DND-41 (cell line): ENCODE measurements around the gene LCOR.

Source experiments
- ATAC-seq: fragments of 200-7000 bp; cut with Tn5 transposase; 3 replicates; pipeline ENCODE4 v1.9.1; 2021; ENCODE audit warnings: low read depth; ENCODE audit not compliant: insufficient read depth
- DNase-seq: peaks from one replicate; pipeline ENCODE4 v3.0.0-alpha.2; 2020
- H2AFZ ChIP-seq: 2 replicates; pipeline ENCODE4 v1.6.0; 2012; ENCODE audit warnings: low read depth, low read length
- H3K27ac ChIP-seq: 2 replicates; pipeline ENCODE4 v1.5.1; 2012; ENCODE audit warnings: low read length, inconsistent platforms
- H3K27me3 ChIP-seq: fragments of 200-600 bp; sonication (generic); 2 replicates; pipeline ENCODE4 v1.6.0; 2012; ENCODE audit warnings: low read length, mild to moderate bottlenecking, inconsistent platforms; ENCODE audit not compliant: insufficient read depth, poor library complexity
- H3K36me3 ChIP-seq: 2 replicates; pipeline ENCODE4 v1.5.1; 2012; ENCODE audit warnings: low read length, inconsistent platforms; ENCODE audit not compliant: insufficient read depth
- H3K4me1 ChIP-seq: 2 replicates; pipeline ENCODE4 v1.5.1; 2012; ENCODE audit warnings: mild to moderate bottlenecking, low read length; ENCODE audit not compliant: insufficient read depth
- H3K4me2 ChIP-seq: 2 replicates; pipeline ENCODE4 v1.6.0; 2012; ENCODE audit warnings: mild to moderate bottlenecking, moderate library complexity, low read length, inconsistent platforms; ENCODE audit not compliant: insufficient read depth
- H3K4me3 ChIP-seq, 2 experiments: fragments of 200-600 bp in 1 of 2; shearing (Covaris generic) in 1 of 2; 2 replicates each; pipeline ENCODE4 v1.5.1; 2012 to 2016; ENCODE audit warnings: inconsistent platforms in 2 of 2, low read length in 2 of 2, mild to moderate bottlenecking in 2 of 2, low read depth in 1 of 2, moderate library complexity in 1 of 2
- H3K79me2 ChIP-seq: 2 replicates; pipeline ENCODE4 v1.6.0; 2012; ENCODE audit warnings: low read length, inconsistent platforms; ENCODE audit not compliant: insufficient read depth
- H3K9ac ChIP-seq: 2 replicates; pipeline ENCODE4 v1.6.0; 2012; ENCODE audit warnings: low read depth, mild to moderate bottlenecking, inconsistent platforms, low read length, moderate library complexity
- H3K9me3 ChIP-seq: 2 replicates; pipeline ENCODE4 v1.5.1; 2012; ENCODE audit warnings: low read length, moderate library complexity, mild to moderate bottlenecking, inconsistent platforms; ENCODE audit not compliant: insufficient read depth, severe bottlenecking
- H4K20me1 ChIP-seq: 2 replicates; pipeline ENCODE4 v1.6.0; 2012; ENCODE audit warnings: low read length; ENCODE audit not compliant: insufficient read depth
- EZH2 ChIP-seq: IDR thresholded peaks from 3 replicates; pipeline ENCODE4 v1.6.1; 2012; ENCODE audit warnings: borderline replicate concordance, low read depth, mild to moderate bottlenecking, moderate library complexity, low read length, inconsistent platforms; ENCODE audit not compliant: severe bottlenecking
- TF ChIP-seq, protein P1 (sequence below): IDR thresholded peaks from 2 replicates; pipeline ENCODE4 v1.5.1; 2012; ENCODE audit warnings: borderline replicate concordance, low read length, moderate library complexity, mild to moderate bottlenecking; ENCODE audit not compliant: poor library complexity, severe bottlenecking; ENCODE audit errors: extremely low read depth

LCOR gene

DNA sequence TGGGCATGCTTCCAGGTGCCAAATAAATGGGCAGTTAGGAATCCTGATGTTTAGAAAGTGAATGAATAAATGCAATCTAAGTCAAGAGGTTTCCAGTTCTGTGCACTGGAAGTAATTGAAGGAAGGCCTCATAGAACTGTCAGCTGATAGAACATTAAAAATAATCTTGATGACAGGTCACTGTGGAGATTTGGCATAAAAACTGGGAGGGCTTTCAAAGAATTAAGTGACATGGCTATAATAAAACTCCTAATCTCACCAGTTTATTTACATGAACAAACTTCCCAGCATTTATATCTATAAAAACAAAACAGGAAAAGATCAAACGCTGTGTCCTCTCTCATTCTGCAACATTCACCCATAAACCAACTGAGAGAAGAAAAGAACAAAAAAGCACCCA, 183.1 kb downstream of the LCOR start:
- DNase-seq (no peak), ATAC-seq (no peak)
- Histone ChIP-seq H4K20me1 (no peaks in the 10 kb centered on the region), H3K27ac (no peak overlapping the region), H3K4me2 (no peak overlapping the region), H3K36me3 (no peaks in the 10 kb centered on the region), H3K27me3 (no peaks in the 10 kb centered on the region), H3K9me3 (no peaks in the 10 kb centered on the region), H3K4me3 (no peak overlapping the region), H2AFZ (no peak overlapping the region), H3K79me2 (no peaks in the 10 kb centered on the region), H3K9ac (no peak overlapping the region), H3K4me1 (peaks cover 9% of the 10 kb centered on the region)
- TF ChIP-seq, protein P1, sequence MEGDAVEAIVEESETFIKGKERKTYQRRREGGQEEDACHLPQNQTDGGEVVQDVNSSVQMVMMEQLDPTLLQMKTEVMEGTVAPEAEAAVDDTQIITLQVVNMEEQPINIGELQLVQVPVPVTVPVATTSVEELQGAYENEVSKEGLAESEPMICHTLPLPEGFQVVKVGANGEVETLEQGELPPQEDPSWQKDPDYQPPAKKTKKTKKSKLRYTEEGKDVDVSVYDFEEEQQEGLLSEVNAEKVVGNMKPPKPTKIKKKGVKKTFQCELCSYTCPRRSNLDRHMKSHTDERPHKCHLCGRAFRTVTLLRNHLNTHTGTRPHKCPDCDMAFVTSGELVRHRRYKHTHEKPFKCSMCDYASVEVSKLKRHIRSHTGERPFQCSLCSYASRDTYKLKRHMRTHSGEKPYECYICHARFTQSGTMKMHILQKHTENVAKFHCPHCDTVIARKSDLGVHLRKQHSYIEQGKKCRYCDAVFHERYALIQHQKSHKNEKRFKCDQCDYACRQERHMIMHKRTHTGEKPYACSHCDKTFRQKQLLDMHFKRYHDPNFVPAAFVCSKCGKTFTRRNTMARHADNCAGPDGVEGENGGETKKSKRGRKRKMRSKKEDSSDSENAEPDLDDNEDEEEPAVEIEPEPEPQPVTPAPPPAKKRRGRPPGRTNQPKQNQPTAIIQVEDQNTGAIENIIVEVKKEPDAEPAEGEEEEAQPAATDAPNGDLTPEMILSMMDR: no peak
- no peak for TF ChIP-seq EZH2

DNA sequence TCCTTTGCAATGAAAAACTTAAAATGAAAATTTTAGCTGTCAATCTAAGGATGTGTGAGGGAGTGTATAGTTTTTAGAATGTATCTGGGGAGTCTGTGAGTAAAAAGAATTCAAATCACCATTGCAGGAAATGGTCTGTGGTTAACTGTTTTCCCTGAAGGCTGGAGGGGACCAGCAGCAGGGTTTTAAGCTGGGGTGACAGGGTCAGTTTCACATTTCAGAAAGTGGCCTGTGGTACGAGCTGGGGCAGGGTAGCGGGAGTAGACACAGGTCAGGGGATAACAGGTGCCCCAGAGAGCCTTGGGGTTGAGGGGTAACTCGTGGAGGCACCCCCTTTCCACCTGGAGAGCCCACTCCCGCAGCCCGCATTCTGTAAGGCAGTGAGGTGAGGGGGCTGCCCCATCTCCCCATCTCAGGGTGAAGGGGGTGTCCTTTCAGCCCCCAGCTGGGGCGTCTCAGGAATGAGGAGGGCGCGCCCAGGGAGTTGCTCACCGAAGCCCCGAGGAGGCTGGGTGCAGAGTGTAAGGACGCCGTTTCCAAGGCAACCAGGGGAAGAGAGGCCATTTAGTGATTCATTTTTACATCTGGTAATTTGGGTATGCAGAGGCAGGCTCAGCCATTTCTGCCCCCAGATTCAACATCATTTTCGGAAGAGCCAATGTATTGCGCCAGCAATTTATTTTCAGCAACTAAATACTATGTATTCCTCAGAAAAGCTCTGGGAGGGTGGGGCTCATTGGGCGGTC, 184.8 kb downstream of the LCOR start:
- DNase-seq: peak; percentile 29

DNA sequence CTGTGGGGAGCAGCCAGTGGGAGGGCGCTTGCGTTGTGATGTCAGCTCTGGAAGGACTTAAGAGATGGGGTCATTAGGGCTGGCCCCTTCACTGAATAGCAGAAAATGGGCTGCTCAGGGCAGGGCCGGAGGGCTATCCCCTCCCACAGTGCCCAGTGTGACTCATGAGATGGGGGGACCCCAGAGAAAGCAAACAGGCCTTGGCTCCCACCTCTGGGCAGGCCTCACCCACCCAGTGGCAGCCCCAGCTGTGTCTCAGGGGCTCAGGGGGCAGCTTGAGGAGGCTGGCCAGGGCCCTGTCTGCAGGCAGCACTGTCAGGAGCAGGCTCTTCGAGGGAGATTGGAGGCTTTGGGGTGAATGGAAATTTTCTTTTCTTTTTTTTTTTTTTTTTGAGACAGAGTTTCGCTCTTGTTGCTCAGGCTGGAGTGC, 185.4 kb downstream of the LCOR start:
- Histone ChIP-seq H3K27ac (no peak overlapping the region), H3K4me3 (no peak overlapping the region), H4K20me1 (no peaks in the 10 kb centered on the region), H3K27me3 (no peaks in the 10 kb centered on the region), H3K4me1 (peaks cover 9% of the 10 kb centered on the region), H3K36me3 (no peaks in the 10 kb centered on the region), H3K9ac (no peak overlapping the region), H2AFZ (no peak overlapping the region), H3K79me2 (no peaks in the 10 kb centered on the region), H3K9me3 (no peaks in the 10 kb centered on the region), H3K4me2 (no peak overlapping the region)
- ATAC-seq (no peak), DNase-seq (no peak)
- TF ChIP-seq, protein P1: no peak
- TF ChIP-seq EZH2: no peak

More for the DNA sequence above, 184.8 kb downstream of the LCOR start:
- Histone ChIP-seq H3K9ac (no peak overlapping the region), H3K4me2 (no peak overlapping the region), H3K27ac (no peak overlapping the region), H3K79me2 (no peaks in the 10 kb centered on the region), H4K20me1 (no peaks in the 10 kb centered on the region), H3K27me3 (no peaks in the 10 kb centered on the region), H3K9me3 (no peaks in the 10 kb centered on the region), H3K36me3 (no peaks in the 10 kb centered on the region), H2AFZ (no peak overlapping the region), H3K4me1 (peaks cover 9% of the 10 kb centered on the region), H3K4me3 (no peak overlapping the region)
- TF ChIP-seq, protein P1: no peak
- TF ChIP-seq EZH2: no peak
- ATAC-seq: peak; percentile 84
